ENCODE measurements around the gene OSGEPL1.
A peak's percentile ranks its signal among the peaks of the same experiment; 100 is the strongest.
"Not testable (repeated sequence)": the region's sequence is repeated elsewhere in the genome, so short reads cannot be mapped to it uniquely, and the experiment has no call there.

OSGEPL1 gene, protein sequence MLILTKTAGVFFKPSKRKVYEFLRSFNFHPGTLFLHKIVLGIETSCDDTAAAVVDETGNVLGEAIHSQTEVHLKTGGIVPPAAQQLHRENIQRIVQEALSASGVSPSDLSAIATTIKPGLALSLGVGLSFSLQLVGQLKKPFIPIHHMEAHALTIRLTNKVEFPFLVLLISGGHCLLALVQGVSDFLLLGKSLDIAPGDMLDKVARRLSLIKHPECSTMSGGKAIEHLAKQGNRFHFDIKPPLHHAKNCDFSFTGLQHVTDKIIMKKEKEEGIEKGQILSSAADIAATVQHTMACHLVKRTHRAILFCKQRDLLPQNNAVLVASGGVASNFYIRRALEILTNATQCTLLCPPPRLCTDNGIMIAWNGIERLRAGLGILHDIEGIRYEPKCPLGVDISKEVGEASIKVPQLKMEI

DNA sequence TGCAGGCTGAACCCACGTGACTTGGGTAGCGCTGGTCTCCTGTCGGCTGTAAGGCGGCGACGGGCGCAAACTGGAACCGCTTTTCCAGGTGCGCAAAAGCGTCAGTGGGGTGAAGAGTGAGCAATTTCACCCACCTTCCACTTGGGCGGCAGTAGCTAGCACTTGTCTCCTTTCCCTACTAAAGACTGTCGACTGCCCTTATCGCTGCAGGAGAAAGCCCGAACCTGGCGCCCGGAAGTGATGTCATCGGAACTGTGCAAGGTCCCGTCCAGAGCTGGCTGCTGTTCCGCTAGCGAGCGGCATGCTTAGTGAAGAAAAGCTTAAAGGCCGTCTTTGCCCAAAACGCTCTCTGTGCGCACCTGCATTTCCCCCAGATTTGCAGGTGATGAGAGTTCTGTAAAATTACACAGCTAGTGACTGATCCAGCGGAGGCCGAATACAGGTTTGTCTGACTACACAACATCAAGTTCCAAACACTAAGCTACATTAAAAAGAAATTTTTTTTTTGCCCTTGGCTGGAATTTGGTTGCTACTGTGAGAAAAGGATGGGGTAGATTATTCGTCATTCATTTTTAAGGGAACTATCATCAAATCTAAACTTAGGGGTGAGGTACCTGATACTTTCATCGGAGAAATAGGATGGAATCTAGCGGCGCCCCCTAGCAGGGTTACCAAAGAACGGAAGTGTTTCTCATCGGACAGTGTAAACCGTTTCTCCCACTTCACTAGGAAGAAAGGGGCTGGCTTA is at the start of gene OSGEPL1:
OSGEPL1 (minus strand) TSS at position 242 of the 748 bp plus-strand sequence. CDS start 1,152 bp downstream, outside the sequence.
- peak; percentile 74 for DNase-seq (ENCODE audit: low read depth)

DNA sequence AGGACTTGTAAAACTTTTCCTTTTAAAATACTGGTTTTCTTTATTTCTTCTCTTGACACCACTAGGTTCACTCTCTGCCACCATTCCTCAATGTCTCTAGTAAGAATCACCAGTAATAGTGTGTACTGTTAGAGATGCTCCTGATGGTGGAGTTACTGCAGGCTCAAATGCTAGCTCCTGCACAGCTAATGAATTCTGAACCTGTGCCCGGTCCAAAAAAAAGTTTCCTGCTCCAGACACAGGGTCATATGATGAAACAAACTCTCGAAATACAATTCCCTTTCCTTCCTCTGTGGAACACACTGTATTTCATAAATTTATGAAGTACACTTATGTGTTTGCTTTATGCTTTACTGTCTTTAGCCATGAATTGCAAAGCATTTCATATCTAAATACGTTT is 40.8 kb upstream of the OSGEPL1 start:
- DNase-seq (ENCODE audit: low read depth) = no peak

DNA sequence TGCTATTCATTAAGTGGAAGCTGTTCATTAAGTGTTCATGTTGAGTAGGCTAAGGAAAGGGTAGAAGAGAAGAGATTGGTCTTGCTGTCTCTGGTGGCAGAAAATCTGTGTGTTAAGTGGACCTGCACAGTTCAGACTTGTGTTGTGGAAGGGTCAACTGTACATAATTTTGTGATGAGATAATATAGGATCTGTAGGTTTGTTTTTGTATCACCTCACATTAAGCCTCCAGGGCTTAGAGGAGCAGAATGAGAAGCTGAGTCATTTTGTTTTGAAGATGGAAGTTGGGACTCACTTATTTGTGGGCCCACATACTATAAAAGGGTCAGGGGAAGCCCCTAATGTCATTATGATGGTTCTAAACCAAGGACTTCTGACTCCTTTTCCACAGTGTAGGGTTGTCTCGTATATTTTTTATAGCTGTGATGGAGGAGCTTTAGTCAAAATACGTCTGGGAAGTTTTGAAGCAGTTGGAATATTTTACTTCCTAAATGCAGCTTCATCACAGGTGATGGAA is 39.9 kb upstream of the OSGEPL1 start:
- DNase-seq (ENCODE audit: low read depth) = no peak

DNA sequence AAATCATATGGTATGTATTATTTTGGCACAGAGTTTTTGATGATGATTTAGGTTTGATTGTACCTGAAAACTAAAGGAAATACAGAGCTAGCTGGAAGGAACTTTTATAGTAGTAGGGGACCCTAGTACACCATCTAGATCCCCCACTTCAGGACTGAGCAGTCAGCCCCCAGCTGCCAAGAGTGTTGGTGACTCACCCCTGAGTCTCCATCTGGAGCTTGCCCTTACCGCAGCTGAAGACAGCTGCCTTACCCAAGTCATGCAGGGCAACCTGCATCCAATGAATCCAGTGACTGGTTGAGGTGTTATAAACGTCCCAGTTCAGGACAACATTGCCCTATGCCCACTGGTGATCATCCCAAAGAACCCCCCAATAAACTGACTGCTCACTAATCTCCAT is 36.9 kb upstream of the OSGEPL1 start:
- DNase-seq (ENCODE audit: low read depth) = peak; percentile 47

DNA sequence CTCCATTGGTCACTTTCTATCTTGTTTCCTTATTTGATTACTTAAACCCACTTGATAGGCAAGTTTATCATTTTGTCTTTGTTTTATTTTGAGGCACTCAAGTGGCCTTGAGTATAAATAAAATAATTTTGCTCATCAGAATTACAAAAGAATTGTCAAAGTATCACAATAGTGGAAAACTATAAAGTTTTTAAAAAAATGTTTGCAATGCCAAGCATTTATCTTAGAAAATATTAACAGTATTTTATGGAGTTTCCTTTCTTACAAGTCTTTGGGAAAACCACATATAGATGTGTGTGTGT is 36.4 kb upstream of the OSGEPL1 start:
- no peak for DNase-seq (ENCODE audit: low read depth)

DNA sequence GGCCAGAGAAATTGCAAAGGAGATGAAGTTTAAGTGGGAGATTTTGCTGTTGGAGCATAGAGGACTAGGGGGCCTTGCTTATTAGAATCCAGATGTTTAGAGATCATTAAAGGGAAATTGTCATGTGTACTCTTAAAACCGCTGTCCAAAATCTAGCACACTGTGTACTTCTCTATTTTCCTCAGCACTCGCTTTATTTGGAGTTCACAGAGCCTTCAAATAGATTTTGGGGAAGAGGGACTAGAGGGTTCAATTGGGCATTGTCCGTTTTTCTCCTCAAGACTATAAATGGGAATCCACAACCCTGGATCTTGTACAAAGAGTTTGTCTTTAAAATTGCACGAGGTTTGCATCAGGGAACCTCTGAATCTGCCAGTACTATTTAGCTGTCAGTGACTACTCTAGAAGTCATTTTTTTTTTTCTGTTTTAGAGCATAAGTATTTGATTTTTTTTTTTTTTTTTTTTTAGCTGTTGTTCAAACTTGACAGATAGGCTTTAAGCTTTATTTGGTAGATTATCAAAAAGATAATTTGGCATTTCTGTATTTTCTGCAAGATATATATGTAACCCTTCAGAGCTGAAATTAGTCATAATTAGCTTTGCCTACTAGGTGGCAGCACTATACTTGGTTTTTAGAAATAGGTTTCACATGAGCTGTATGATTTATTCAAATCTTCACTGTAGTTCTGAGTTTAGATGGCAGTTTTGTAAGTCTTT is 35.9 kb upstream of the OSGEPL1 start:
- peak; percentile 73 for DNase-seq (ENCODE audit: low read depth)

DNA sequence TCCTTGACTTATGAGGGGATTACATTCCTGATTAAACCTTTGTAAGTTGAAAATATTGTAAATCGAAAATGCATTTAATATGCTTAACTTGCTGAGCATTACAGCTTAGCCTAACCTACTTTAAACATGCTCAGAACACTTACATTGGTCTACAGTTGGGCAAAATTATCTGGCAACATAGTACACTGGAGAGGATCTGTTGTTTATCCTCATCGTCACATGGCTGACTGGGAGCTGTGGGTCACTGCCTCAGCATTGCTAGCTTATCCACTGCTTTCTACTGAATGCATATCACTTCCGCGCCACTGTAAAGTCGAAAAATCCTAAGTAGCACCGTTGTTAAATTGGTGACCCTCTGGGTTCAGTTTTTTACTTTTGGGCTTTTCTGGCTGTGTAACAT is 35.3 kb upstream of the OSGEPL1 start:
- no peak for DNase-seq (ENCODE audit: low read depth)

DNA sequence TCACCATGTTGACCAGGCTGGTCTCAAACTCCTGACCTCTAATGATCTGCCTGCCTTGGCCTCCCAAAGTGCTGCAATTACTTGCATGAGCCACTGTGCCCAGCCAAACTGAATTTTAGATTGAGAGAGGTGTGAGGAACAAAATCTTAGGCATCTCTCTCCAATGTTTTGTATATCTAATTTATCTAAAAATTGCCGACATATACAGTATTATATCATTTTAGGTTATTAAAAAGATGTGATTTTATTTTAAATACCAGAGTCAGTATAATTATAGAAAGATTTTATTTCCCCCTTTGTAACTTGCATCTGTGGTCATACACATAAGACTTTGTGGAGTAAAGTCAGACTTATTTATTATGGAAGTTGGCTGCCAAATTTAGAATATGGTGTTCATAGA is 31.7 kb upstream of the OSGEPL1 start:
- no peak for DNase-seq (ENCODE audit: low read depth)

DNA sequence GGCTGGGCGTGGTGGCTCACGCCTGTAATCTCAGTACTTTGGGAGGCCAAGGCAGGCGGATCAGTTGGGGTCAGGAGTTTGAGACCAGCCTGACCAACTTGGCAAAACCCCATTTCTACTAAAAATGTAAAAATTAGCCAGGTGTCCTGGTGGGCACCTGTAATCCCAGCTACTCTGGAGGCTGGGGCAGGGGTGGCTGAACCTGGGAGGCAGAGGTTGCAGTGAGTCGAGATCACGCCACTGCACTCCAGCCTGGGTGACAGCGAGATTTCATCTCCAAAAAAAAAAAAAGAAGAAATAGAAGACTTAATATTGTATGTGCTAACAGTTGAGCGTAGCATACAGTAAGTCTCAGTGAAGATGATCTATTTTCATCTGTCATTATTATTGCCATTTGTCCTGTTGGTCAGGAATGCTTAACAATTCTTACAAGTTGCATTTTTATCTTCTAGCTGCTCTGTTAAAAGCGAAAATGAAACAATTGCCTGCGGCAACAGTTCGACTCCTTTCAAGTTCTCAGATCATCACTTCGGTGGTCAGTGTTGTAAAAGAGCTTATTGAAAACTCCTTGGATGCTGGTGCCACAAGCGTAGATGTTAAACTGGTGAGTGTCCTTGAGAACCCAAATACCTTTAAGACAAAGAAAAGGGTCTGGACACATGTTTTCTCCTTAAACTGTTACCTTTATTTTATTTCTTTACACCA is 28.9 kb upstream of the OSGEPL1 start:
- no peak for DNase-seq (ENCODE audit: low read depth)

DNA sequence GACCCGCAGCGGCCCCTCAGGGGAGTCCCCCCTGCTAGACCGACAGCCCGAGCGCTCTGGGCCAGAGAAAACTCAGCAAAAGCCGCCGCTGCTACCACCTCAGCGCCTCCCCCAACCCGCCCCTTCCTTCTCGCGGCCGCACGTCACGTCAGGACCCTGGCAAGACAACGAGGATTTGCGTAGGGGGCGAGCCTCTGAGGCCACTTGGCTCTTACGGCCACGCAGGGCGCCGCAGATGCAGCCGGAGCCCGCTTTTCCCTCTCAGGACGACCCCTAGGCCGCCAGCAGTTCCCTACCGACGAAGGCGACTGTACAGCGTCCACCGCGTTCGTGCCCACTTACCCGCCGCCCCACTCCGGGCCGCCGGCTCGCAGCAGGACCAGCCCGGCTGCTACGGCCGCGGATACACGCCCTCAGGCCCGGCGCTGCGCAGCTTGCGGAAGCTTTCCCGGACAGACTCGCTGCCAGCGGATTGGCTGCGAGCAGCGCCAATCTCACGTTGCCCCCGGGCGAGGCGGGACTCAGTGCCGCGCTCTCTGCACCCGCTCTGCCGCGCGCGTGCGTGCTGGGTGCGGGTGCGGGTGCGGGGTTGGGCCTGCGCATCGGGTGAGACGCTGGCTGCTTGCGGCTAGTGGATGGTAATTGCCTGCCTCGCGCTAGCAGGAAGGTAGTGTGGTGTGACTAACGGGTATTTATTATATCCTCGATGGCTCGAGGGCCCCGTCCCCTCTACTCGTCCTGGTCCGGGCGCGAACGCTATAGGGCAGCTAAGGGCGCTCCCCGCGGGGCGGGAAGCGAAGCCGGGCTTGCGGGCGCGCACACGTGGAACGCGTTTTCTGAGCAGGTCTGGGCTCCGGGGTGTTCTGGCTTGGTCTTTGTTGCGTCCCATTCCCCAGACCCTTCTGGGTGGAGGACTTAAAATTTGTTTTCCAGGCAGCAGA is 21.6 kb upstream of the OSGEPL1 start, which contains the start of the genes ORMDL1 and PMS1:
ORMDL1 (minus strand) TSS at position 413 of the 941 bp plus-strand sequence. CDS start 1,744 bp downstream, outside the sequence.
PMS1 (plus strand) TSS at position 524 of the 941 bp plus-strand sequence. CDS start 7,360 bp downstream, outside the sequence.
- DNase-seq (ENCODE audit: low read depth) = peak; percentile 92

DNA sequence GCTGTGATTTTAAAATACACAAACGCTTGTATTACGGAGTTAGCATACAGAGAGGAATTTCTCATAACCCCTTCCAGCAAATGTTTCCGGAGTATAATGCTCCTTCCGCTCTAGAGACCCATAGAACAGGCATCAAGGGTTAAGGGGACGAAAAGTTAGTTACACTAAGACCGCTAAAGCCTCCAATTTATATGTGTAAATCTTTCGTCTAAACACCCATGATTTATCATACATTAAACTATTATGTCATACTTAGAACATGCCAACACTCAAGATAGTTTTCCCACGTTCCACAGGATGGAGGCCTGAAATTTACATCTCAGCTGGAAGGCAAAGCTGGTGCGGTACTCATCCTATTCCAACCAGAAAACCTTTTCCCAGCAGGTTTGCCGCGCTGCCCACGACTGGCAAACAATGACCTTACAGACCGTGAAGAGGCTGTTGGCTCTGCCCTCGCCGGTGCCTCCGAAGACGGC is 20.9 kb upstream of the OSGEPL1 start:
- no peak for DNase-seq (ENCODE audit: low read depth)

DNA sequence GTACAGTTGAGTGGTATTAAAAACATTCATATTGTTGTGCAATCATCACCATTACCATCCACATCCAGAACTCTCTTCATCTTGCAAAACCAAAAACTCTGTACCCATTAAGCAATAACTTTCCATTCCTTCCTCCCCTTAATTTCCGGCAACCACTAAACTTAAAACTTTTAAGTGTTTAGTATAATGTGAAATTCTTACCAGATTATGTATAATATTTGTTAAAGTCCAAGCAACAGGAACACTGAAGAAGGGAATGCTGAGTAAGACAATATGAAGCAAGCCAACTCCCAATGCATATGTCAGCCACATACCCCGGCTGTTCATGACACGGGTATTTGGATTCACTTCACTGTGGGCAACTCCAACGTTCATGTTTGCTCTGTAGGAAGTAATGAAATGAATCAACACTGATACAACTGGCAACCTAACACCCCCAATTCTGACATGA is 19.7 kb upstream of the OSGEPL1 start:
- no peak for DNase-seq (ENCODE audit: low read depth)

DNA sequence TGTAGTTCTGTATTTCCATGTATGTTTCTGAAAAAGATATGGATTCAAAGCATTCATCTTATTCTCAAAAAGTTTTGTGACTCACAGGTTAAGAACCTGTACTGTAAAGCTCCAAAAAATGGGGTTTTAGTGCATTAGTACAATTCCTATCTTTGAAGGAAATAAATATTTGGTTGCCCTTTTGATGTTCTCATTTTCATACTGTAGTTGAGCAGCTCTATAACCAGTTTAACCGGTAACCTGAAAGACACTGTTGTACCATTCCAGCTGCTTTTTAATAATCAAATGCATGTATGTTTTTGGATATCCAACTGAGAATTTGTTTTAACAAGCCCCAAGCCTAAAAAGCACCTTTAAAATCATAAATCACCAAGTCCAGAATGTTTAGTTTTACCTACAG is 9.6 kb upstream of the OSGEPL1 start:
- DNase-seq (ENCODE audit: low read depth) = no peak

DNA sequence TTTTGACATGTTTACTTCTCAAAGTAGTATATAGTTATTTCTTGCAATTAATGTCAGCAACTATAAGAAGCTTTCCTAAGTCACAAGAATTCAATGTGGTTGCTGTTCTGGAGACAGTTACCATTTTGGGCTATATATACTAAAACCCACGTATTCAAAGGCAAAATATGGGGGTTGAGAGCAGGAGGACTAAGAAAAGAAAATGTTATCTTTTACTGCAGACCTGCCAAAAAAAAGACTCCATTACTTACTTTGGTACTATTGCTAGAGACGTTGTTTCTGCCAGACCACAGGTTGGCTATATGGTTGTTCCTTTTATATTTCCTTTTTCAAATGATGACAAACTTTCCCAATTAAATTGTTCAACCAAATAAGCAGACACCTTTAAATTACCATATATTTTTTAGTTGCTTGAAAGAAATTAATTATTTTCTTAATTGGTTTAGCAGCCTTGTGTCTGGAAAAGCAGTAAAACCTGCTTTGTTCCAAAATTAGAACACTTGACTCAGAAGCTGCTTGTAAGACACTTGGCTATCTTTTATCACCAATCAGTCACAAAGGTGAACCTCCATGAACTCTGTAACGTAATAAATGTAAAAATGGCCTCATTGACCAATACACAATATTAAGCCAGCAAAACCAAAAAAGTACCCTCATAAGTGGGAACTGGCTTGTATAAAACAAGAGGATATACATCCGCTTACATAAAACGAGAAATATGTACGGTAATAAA is 8.2 kb upstream of the OSGEPL1 start:
- DNase-seq (ENCODE audit: low read depth) = no peak

DNA sequence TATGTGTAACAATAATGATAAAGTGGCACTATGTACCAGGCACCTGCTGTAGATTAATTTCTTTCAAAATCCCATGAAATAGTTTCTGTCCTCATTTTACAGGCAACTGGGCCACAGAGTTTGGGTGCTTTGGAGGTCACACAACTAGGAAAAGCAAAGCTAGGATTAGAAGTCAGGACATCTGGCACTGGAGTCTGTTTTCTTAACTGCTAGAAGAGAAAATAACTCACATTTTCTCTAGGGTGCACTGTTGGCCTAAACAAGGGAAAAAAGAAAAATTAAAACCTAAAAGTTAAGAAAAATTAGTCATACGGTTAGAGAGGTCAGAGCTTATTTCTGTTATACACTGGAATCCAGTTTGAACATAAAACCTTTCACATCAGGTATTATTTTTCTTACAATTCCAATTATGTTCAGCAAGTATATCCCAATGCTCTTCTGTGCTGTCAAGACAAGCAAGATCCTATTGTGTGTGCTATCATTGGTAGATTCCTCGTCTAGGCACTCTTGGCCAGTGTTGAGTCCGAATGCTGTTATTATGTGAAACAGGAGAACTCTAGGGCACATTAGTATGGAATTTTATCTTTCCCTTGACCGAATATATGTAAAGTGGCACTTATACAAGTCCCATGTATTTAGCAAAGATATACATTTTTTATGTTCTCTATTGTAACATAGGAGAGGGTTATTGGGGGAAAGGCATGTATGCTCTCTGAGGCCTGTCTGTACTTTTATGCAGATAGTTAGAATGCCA is 1.5 kb upstream of the OSGEPL1 start:
- DNase-seq (ENCODE audit: low read depth) = no peak

DNA sequence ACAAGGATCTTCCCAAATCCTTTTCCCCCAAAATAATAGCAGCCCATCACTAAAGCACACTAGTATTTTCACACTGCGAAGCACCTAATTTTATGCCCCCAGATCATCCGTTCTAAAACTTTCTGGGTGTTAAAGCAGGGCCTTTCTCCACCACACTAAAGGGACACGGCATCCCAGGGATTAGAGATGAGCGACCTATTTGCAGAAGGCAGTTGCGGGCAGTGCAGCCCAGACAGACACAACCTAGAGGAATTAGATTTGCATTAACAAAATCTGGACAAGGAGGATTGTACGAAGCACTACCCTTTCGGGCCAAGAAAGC is 402 bp downstream of the OSGEPL1 start:
- DNase-seq (ENCODE audit: low read depth) = no peak

DNA sequence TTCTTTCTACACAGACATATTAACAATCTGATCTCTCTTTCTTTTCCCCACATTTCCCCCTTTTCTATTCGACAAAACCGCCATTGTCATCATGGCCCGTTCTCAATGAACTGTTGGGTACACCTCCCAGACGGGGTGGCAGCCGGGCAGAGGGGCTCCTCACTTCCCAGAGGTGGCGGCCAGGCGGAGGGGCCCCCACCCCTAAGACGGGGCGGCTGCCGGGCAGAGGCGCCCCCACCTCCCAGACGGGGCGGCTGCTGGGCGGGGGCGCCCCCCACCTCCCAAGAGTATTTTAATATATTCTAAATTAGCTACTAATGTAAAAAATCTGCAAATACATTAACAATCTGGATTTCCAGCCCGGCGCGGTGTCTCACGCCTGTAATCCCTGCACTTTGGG is 2.4 kb downstream of the OSGEPL1 start:
- not testable (repeated sequence) for DNase-seq (ENCODE audit: low read depth)

DNA sequence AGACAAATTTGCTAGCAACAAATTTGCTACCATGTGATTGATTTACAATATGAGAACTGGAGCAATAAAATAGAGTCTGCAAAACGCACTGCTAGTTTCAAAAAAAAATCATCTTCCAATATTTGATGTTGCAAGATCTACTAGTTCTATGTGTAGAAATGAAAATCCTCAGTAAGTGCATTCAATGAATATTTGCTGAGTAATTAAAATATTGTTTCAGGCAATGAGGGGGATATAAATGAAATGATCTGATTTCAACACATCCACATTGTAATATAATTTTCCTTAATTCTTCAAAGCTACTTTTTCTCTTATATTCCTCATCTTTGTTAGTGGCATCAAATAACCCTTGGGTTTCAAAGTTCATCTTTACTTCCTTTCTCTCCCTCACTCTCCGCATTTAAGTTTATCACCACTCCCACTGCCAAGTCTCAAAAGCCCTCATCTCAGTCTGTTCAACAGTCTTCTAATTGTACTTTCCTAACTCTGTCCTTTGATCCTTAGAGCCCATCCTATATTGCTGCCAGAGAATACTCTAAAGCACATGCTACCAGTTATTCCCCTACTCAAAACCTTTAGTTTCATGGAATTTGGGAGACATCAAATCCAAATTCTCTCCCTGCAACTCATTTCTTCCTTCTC is 6.2 kb downstream of the OSGEPL1 start:
- no peak for DNase-seq (ENCODE audit: low read depth)

Measured in fibroblast of the conjunctiva (primary cell).